NCI-H1092 (cell line): Measurements from ENCODE around the gene BOLA3.
"Not testable (repeated sequence)": the region's sequence is repeated elsewhere in the genome, so short reads cannot be mapped to it uniquely, and the experiment has no call there.

Experiments used
- DNase-seq: peaks from one replicate; lab custom pipeline; 2025; lab: John Stamatoyannopoulos, UW

Gene BOLA3

GRCh38 chr2:74148457-74149246, 940 bp upstream of the BOLA3 start:
- no peak for DNase-seq

- no peak for DNase-seq
Observed at GRCh38 chr2:74146929-74147726, 584 bp downstream of the BOLA3 start.

GRCh38 chr2:74142340-74142739, 5.4 kb downstream of the BOLA3 start:
- no peak for DNase-seq

- no peak for DNase-seq
Observed at GRCh38 chr2:74138600-74139323, 8.9 kb downstream of the BOLA3 start.

- no peak for DNase-seq
Observed at GRCh38 chr2:74137651-74138599, 9.8 kb downstream of the BOLA3 start.

GRCh38 chr2:74131901-74132300, 15.8 kb downstream of the BOLA3 start:
- no peak for DNase-seq

- no peak for DNase-seq
Observed at GRCh38 chr2:74130211-74130995, 17.3 kb downstream of the BOLA3 start.

- no peak for DNase-seq
Observed at GRCh38 chr2:74128206-74128605, 19.5 kb downstream of the BOLA3 start.

GRCh38 chr2:74123955-74124354, 23.8 kb downstream of the BOLA3 start:
- not testable (repeated sequence) for DNase-seq

- DNase-seq: not testable (repeated sequence)
Observed at GRCh38 chr2:74121846-74122245, 25.9 kb downstream of the BOLA3 start.

GRCh38 chr2:74119912-74120825, 27.5 kb downstream of the BOLA3 start:
- peak; percentile 26 for DNase-seq

GRCh38 chr2:74119339-74119738, 28.4 kb downstream of the BOLA3 start:
- no peak for DNase-seq

- no peak for DNase-seq
Observed at GRCh38 chr2:74111380-74111779, 36.3 kb downstream of the BOLA3 start.

GRCh38 chr2:74110537-74110936, 37.2 kb downstream of the BOLA3 start:
- no peak for DNase-seq

- no peak for DNase-seq
Observed at GRCh38 chr2:74109551-74109950, 38.2 kb downstream of the BOLA3 start.

GRCh38 chr2:74107071-74107470, 40.6 kb downstream of the BOLA3 start:
- no peak for DNase-seq

GRCh38 chr2:74105413-74105812, 42.3 kb downstream of the BOLA3 start:
- no peak for DNase-seq

- DNase-seq: no peak
Observed at GRCh38 chr2:74104839-74105238, 42.9 kb downstream of the BOLA3 start.

GRCh38 chr2:74103763-74104162, 43.9 kb downstream of the BOLA3 start:
- no peak for DNase-seq

- DNase-seq: no peak
Observed at GRCh38 chr2:74102516-74102915, 45.2 kb downstream of the BOLA3 start.
